SK-N-SH (cell line): ENCODE results near the gene PTGER1. TPM values are rescaled to one million over a fixed set of nuclear protein-coding genes. Genes with fewer than 3 reads are reported as not detected.

Experiments
- CTCF ChIA-PET: fragments of 300-600, 350-600 bp; formaldehyde crosslinking; extraction: SDS; loops from one replicate; lab custom pipeline; 2021; lab: Yijun Ruan, JAX
- POLR2A ChIA-PET: fragments of 350-600 bp; sonication (Branson Sonifier 250); formaldehyde crosslinking; extraction: SDS; loops from one replicate; lab custom pipeline; 2020; ENCODE audit warnings: antibody characterized with exemption, inconsistent platforms; lab: Yijun Ruan, JAX
- DNase-seq: peaks from one replicate; pipeline ENCODE4 v3.0.0; 2012
- H2AFZ ChIP-seq: fragments of 200-600 bp; sonication (generic); 2 replicates; pipeline ENCODE4 v1.8.1; 2016; ENCODE audit warnings: antibody characterized with exemption, mild to moderate bottlenecking, low read depth
- H3F3A ChIP-seq: fragments of 200-600 bp; sonication (generic); replicated peaks from 2 replicates; pipeline ENCODE3; 2016; ENCODE audit warnings: antibody characterized with exemption, mild to moderate bottlenecking; ENCODE audit not compliant: insufficient read depth
- H3K27ac ChIP-seq, 2 experiments: fragments of 200-500 bp in 1 of 2; fragments of 200-600 bp in 1 of 2; sonication (Bioruptor generic) in 1 of 2; sonication (generic), shearing (Covaris generic) in 1 of 2; 2 replicates each; pipeline versions ENCODE4 v1.5.1 to v1.6.1; 2014 to 2016; ENCODE audit warnings: low read depth in 2 of 2, inconsistent platforms in 1 of 2, low read length in 1 of 2, mild to moderate bottlenecking in 1 of 2, mixed read lengths in 1 of 2
- H3K27me3 ChIP-seq: fragments of 200-600 bp; sonication (generic), shearing (Covaris generic); 2 replicates; pipeline ENCODE4 v1.6.1; 2016; ENCODE audit warnings: mixed run types; ENCODE audit not compliant: insufficient read depth
- H3K36me3 ChIP-seq, 2 experiments: fragments of 200-500 bp in 1 of 2; fragments of 200-600 bp in 1 of 2; sonication (Bioruptor generic) in 1 of 2; sonication (generic) in 1 of 2; replicated peaks in 1 of 2; 2 replicates each; pipeline versions ENCODE3 to v1.5.1; 2014 to 2016; ENCODE audit warnings: low read length in 1 of 2, mild to moderate bottlenecking in 1 of 2; ENCODE audit not compliant: insufficient read depth in 2 of 2, control insufficient read depth in 1 of 2
- H3K4me1 ChIP-seq, 2 experiments: fragments of 200-500 bp in 1 of 2; fragments of 200-600 bp in 1 of 2; sonication (Bioruptor generic) in 1 of 2; sonication (generic), shearing (Covaris generic) in 1 of 2; 2 replicates each; pipeline versions ENCODE4 v1.5.1 to v1.6.1; 2014 to 2016; ENCODE audit warnings: low read depth in 1 of 2, low read length in 1 of 2, mixed run types in 1 of 2; ENCODE audit not compliant: insufficient read depth in 2 of 2, control insufficient read depth in 1 of 2
- H3K4me2 ChIP-seq: fragments of 200-600 bp; sonication (generic), shearing (Covaris generic); 2 replicates; pipeline ENCODE4 v1.6.1; 2017; ENCODE audit warnings: mixed run types
- H3K4me3 ChIP-seq, 2 experiments: fragments of 200-500 bp in 1 of 2; fragments of 200-600 bp in 1 of 2; sonication (Bioruptor generic) in 1 of 2; sonication (generic), shearing (Covaris generic) in 1 of 2; 2 replicates each; pipeline versions ENCODE4 v1.5.1 to v1.8.1; 2014 to 2016; ENCODE audit warnings: low read depth in 2 of 2, inconsistent platforms in 1 of 2, low read length in 1 of 2, mild to moderate bottlenecking in 1 of 2, mixed read lengths in 1 of 2, moderate library complexity in 1 of 2
- H3K79me2 ChIP-seq: fragments of 200-600 bp; sonication (generic); 2 replicates; pipeline ENCODE4 v1.8.1; 2017; ENCODE audit warnings: mild to moderate bottlenecking; ENCODE audit not compliant: insufficient read depth
- H3K9ac ChIP-seq: fragments of 200-600 bp; sonication (generic); 2 replicates; pipeline ENCODE4 v1.6.1; 2017; ENCODE audit warnings: mixed run types
- H3K9me2 ChIP-seq: fragments of 200-600 bp; sonication (generic); 2 replicates; pipeline ENCODE4 v1.6.1; 2017; ENCODE audit warnings: mixed run types
- H3K9me3 ChIP-seq: fragments of 200-600 bp; sonication (generic); 2 replicates; pipeline ENCODE4 v1.6.1; 2017; ENCODE audit warnings: mixed run types, mild to moderate bottlenecking, moderate library complexity
- H4K20me1 ChIP-seq: fragments of 200-600 bp; sonication (generic); 2 replicates; pipeline ENCODE4 v1.6.1; 2017; ENCODE audit warnings: mild to moderate bottlenecking, mixed run types; ENCODE audit not compliant: insufficient read depth
- CHD2 ChIP-seq: fragments of 150-350 bp; IDR thresholded peaks from 2 replicates; pipeline ENCODE4 v1.6.1; 2018; ENCODE audit warnings: low read length; ENCODE audit not compliant: partially characterized antibody
- CTCF ChIP-seq: fragments of 200-600 bp; sonication (generic); IDR thresholded peaks from 2 replicates; pipeline ENCODE4 v1.6.1; 2017; ENCODE audit warnings: antibody characterized with exemption, mild to moderate bottlenecking, moderate library complexity
- FOXM1 ChIP-seq: IDR thresholded peaks from 2 replicates; pipeline ENCODE4 v1.4.0; 2012; ENCODE audit warnings: low read depth, mild to moderate bottlenecking
- GABPA ChIP-seq: IDR thresholded peaks from 2 replicates; pipeline ENCODE4 v1.4.0; 2012; ENCODE audit warnings: low read depth, mild to moderate bottlenecking
- IRF3 ChIP-seq: fragments of 150-350 bp; IDR thresholded peaks from 2 replicates; pipeline ENCODE4 v1.6.1; 2016; ENCODE audit warnings: mild to moderate bottlenecking, low read depth, low read length
- NFIC ChIP-seq: IDR thresholded peaks from 2 replicates; pipeline ENCODE4 v1.4.0; 2012; ENCODE audit warnings: borderline replicate concordance
- POLR2AphosphoS5 ChIP-seq: IDR thresholded peaks from 2 replicates; pipeline ENCODE4 v1.6.1; 2012; ENCODE audit warnings: low read depth, low read length
- SIN3A ChIP-seq: IDR thresholded peaks from 2 replicates; pipeline ENCODE4 v1.6.1; 2012; ENCODE audit warnings: low read depth, mild to moderate bottlenecking, low read length, moderate library complexity, borderline replicate concordance
- YY1 ChIP-seq: IDR thresholded peaks from 2 replicates; pipeline ENCODE4 v1.4.0; 2012; ENCODE audit warnings: low read depth, mild to moderate bottlenecking
- WGBS: methylation state at CpG from one replicate; pipeline ENCODE4 v1.1.6; 2017; ENCODE audit warnings: low lambda C conversion rate; 5-methylcytosine and 5-hydroxymethylcytosine counted together
- polyA plus RNA-seq, 3 experiments: library from polyadenylated mRNA; depleted of rRNA; stranded (reverse); fragments of >200 nt; gene quantifications; 2 replicates each; pipeline ENCODE4 v1.2.3, GENCODE V29; 2012

Gene PTGER1
- polyA plus RNA-seq, 1 of the 3 experiments (the other 2 are of a cell fraction): 6.0 TPM

- peak; percentile 28 for DNase-seq
- 96% methylated on average over 20 of the region's 32 CpGs for WGBS
- CTCF ChIA-PET: no interaction called here
- no peaks in the 10 kb centered on the region for H3K79me2 ChIP-seq
- no peaks in the 10 kb centered on the region for H3K9me2 ChIP-seq
- peaks cover 10 to 20% of the 10 kb centered on the region in 2 experiments for H3K36me3 ChIP-seq
- H4K20me1 ChIP-seq: no peaks in the 10 kb centered on the region
- no peak overlapping the region for H3K4me2 ChIP-seq
- H3K9me3 ChIP-seq: no peaks in the 10 kb centered on the region
- POLR2A ChIA-PET: no interaction called here
- no peak overlapping the region for H3K4me3 ChIP-seq
- TF ChIP-seq YY1 (no peak), IRF3 (no peak), POLR2AphosphoS5 (no peak), SIN3A (no peak), GABPA (no peak), NFIC (no peak)
- H3K27me3 ChIP-seq: no peaks in the 10 kb centered on the region
- peaks cover 18% of the 10 kb centered on the region for H3F3A ChIP-seq
- H3K4me1 ChIP-seq: peaks cover 8 to 14% of the 10 kb centered on the region in 2 experiments; a peak in 3 of 4 replicates
- H3K27ac ChIP-seq: no peak overlapping the region
- H2AFZ ChIP-seq: no peak overlapping the region
- no peak overlapping the region for H3K9ac ChIP-seq
Measured at GRCh38 chr19:14470031-14470876, 4.9 kb downstream of the PTGER1 start.

- Histone ChIP-seq H3K9ac (no peak overlapping the region), H3K4me2 (no peak overlapping the region), H4K20me1 (no peaks in the 10 kb centered on the region), H3F3A (peaks cover 14% of the 10 kb centered on the region), H3K36me3 (peaks cover 10 to 28% of the 10 kb centered on the region in 2 experiments)
- TF ChIP-seq CHD2 (no peak), FOXM1 (no peak), CTCF (peak; percentile 18)
- TF ChIP-seq, all 33 proteins: peak for 1
- no peaks in the 10 kb centered on the region for H3K27me3 ChIP-seq
- POLR2A ChIA-PET: no interaction called here
- no peak overlapping the region for H3K27ac ChIP-seq
- CTCF ChIA-PET: interaction anchor here (1.1 to 3.5 kb wide), 4 partner anchors 12 to 331 kb away, joined by 3 to 31 read pairs (median 5); partner anchors contain the start of gene ASF1B
- H3K9me3 ChIP-seq: no peaks in the 10 kb centered on the region
- H3K4me3 ChIP-seq: no peak overlapping the region
- H3K79me2 ChIP-seq: no peaks in the 10 kb centered on the region
- WGBS: 100% methylated on average over 1 of the region's 9 CpGs
- no peak overlapping the region for H2AFZ ChIP-seq
- DNase-seq: no peak
- H3K4me1 ChIP-seq: peaks cover 0 to 7% of the 10 kb centered on the region in 2 experiments; a peak in 1 of 4 replicates
- H3K9me2 ChIP-seq: no peaks in the 10 kb centered on the region
Measured at GRCh38 chr19:14467816-14468215, 7.3 kb downstream of the PTGER1 start.
